SU-DHL-6 (cell line): ENCODE measurements around the gene ACBD3.

Experiments used
- CTCF ChIP-seq: fragments of 200-600 bp; sonication (generic); IDR thresholded peaks from one replicate; pipeline ENCODE4 v1.5.1; 2017; ENCODE audit warnings: antibody characterized with exemption, mild to moderate bottlenecking, low read length, moderate library complexity; ENCODE audit not compliant: insufficient read depth, poor library complexity, severe bottlenecking
- EZH2phosphoT487 ChIP-seq: fragments of 200-600 bp; sonication (generic), shearing (Covaris generic); conservative IDR thresholded peaks from 2 replicates; pipeline ENCODE4 v1.6.1; 2018; ENCODE audit warnings: mild to moderate bottlenecking, antibody characterized with exemption, low read length, moderate library complexity, mixed read lengths

- TF ChIP-seq CTCF (no peak), EZH2phosphoT487 (no peak)
These were observed 38.4 kb downstream of the ACBD3 start for GRCh38 chr1:226148121-226148648.
